HG03159 (cell line): ENCODE data around the gene IRF5.

Source experiments
- ATAC-seq: cut with Tn5 transposase; IDR thresholded peaks from one replicate; pipeline ENCODE4 v1.9.1; 2021; ENCODE audit warnings: mild to moderate bottlenecking, moderate library complexity; ENCODE audit not compliant: unreplicated experiment

IRF5 gene

GRCh38 chr7:128937647-128938543, at the start of gene IRF5:
IRF5 (plus strand) TSS chr7:128937927; CDS start chr7:128942082, 4,155 bp downstream.
- no peak for ATAC-seq

- no peak for ATAC-seq
These were observed 49.5 kb upstream of the IRF5 start for GRCh38 chr7:128888039-128888755.

GRCh38 chr7:128888756-128889095, 49.0 kb upstream of the IRF5 start:
- ATAC-seq, result no peak

GRCh38 chr7:128889121-128889520, 48.6 kb upstream of the IRF5 start:
- no peak for ATAC-seq

- ATAC-seq, result no peak
These were observed 47.2 kb upstream of the IRF5 start for GRCh38 chr7:128890306-128891109.

- ATAC-seq, result no peak
These were observed 46.4 kb upstream of the IRF5 start for GRCh38 chr7:128891110-128891941.

GRCh38 chr7:128891942-128892269, 45.8 kb upstream of the IRF5 start:
- no peak for ATAC-seq

GRCh38 chr7:128892521-128893250, 45.0 kb upstream of the IRF5 start:
- ATAC-seq, result no peak

- no peak for ATAC-seq
These were observed 44.3 kb upstream of the IRF5 start for GRCh38 chr7:128893251-128894100.

- no peak for ATAC-seq
These were observed 43.7 kb upstream of the IRF5 start for GRCh38 chr7:128894101-128894440.

GRCh38 chr7:128895320-128895719, 42.4 kb upstream of the IRF5 start:
- ATAC-seq, result no peak

- no peak for ATAC-seq
These were observed 38.3 kb upstream of the IRF5 start for GRCh38 chr7:128899392-128899791.

- ATAC-seq, result no peak
These were observed 37.5 kb upstream of the IRF5 start for GRCh38 chr7:128900237-128900636.

- ATAC-seq, result no peak
These were observed 34.8 kb upstream of the IRF5 start for GRCh38 chr7:128902761-128903585.

- no peak for ATAC-seq
These were observed 33.9 kb upstream of the IRF5 start for GRCh38 chr7:128903621-128904361.

GRCh38 chr7:128904381-128905197, 33.1 kb upstream of the IRF5 start:
- ATAC-seq, result no peak
